HepG2 (cell line): ENCODE data around the gene PPP6R2. TPM values are rescaled to one million over a fixed set of nuclear protein-coding genes. Genes with fewer than 3 reads are reported as not detected.
"Not testable (repeated sequence)": the region's sequence is repeated elsewhere in the genome, so short reads cannot be mapped to it uniquely, and the experiment has no call there.

Experiments used
- ATAC-seq: fragments of 200-7000 bp; cut with Tn5 transposase; 3 replicates; pipeline ENCODE4 v1.9.1; 2020; ENCODE audit warnings: mild to moderate bottlenecking, moderate library complexity
- BruUV-seq: library from RNA; stranded (reverse); fragments of 400-500 nt; replicated peaks from 2 replicates; lab custom pipeline; 2021; lab: Mats Ljungman, UMichigan
- CTCF ChIA-PET: fragments of 300-600 bp; formaldehyde crosslinking; extraction: SDS; loops from one replicate; lab custom pipeline; 2021; ENCODE audit warnings: low total read pairs, inconsistent platforms, low intra/inter-chr PET ratio; lab: Yijun Ruan, JAX
- POLR2A ChIA-PET: fragments of 350-600 bp; sonication (Branson Sonifier 250); formaldehyde crosslinking; loops from one replicate; lab custom pipeline; 2020; ENCODE audit warnings: antibody characterized with exemption, inconsistent platforms; lab: Yijun Ruan, JAX
- DNase-seq: peaks from one replicate; pipeline ENCODE4 v3.0.0-alpha.2; 2015; ENCODE audit warnings: low spot score
- FAIRE-seq: peaks from 3 replicates; lab custom pipeline; 2011; peaks lifted over from hg19 to GRCh38; lab: Jason Lieb, UNC
- H2AFZ ChIP-seq: one replicate; pipeline ENCODE4 v1.6.1; 2011; ENCODE audit warnings: low read length, inconsistent platforms
- H3K27ac ChIP-seq: fragments of 300-600 bp; 3 replicates; pipeline ENCODE4 v1.8.0; 2011; ENCODE audit warnings: mixed run types, mild to moderate bottlenecking, mixed read lengths, low read length, inconsistent platforms; ENCODE audit not compliant: insufficient read depth; ENCODE audit errors: extremely low read length
- H3K27me3 ChIP-seq, 2 experiments: fragments of 200-600 bp in 1 of 2; 2 replicates in 1 of 2; 3 replicates in 1 of 2; pipeline versions ENCODE4 v1.6.0 to v1.8.0; 2011; ENCODE audit warnings: low read length in 2 of 2, mild to moderate bottlenecking in 2 of 2, moderate library complexity in 2 of 2, inconsistent platforms in 1 of 2; ENCODE audit not compliant: insufficient read depth in 2 of 2, control insufficient read depth in 1 of 2
- H3K36me3 ChIP-seq, 2 experiments: fragments of 200-600 bp in 1 of 2; replicated peaks in 1 of 2; 2 replicates in 1 of 2; 3 replicates in 1 of 2; pipeline versions ENCODE4 v1.5.1 to v1.8.0; 2011; ENCODE audit warnings: low read length in 2 of 2, inconsistent platforms in 1 of 2; ENCODE audit not compliant: insufficient read depth in 2 of 2, control insufficient read depth in 1 of 2
- H3K4me1 ChIP-seq: 2 replicates; pipeline ENCODE4 v1.5.1; 2012; ENCODE audit warnings: low read length, inconsistent platforms; ENCODE audit not compliant: insufficient read depth
- H3K4me2 ChIP-seq: 2 replicates; pipeline ENCODE4 v1.6.0; 2011; ENCODE audit warnings: low read depth, low read length, inconsistent platforms
- H3K4me3 ChIP-seq, 3 experiments: fragments of 200-600 bp in 1 of 3; sonication (generic), shearing (Covaris generic) in 1 of 3; replicated peaks in 1 of 3; 2 replicates each; pipeline ENCODE4 v1.5.1; 2011 to 2016; ENCODE audit warnings: low read length in 3 of 3, inconsistent platforms in 2 of 3, low read depth in 2 of 3, mild to moderate bottlenecking in 2 of 3, control low read depth in 1 of 3, mixed read lengths in 1 of 3; ENCODE audit not compliant: insufficient read depth in 1 of 3
- H3K79me2 ChIP-seq: one replicate; pipeline ENCODE4 v1.6.1; 2011; ENCODE audit warnings: low read length, inconsistent platforms; ENCODE audit not compliant: insufficient read depth
- H3K9ac ChIP-seq: 2 replicates; pipeline ENCODE4 v1.6.0; 2011; ENCODE audit warnings: mild to moderate bottlenecking, low read depth, low read length, inconsistent platforms; ENCODE audit not compliant: insufficient read depth
- H3K9me3 ChIP-seq: 2 replicates; pipeline ENCODE4 v1.5.1; 2012; ENCODE audit warnings: mild to moderate bottlenecking, low read length
- H4K20me1 ChIP-seq: 2 replicates; pipeline ENCODE4 v1.6.0; 2011; ENCODE audit warnings: inconsistent platforms, mild to moderate bottlenecking, low read length, moderate library complexity; ENCODE audit not compliant: insufficient read depth
- AGO2 ChIP-seq: fragments of 200-400 bp; formaldehyde crosslinking; optimal IDR thresholded peaks from 2 replicates; pipeline ENCODE3; 2017; ENCODE audit warnings: mild to moderate bottlenecking, low read depth, low read length, moderate library complexity
- CHD2 ChIP-seq: IDR thresholded peaks from 2 replicates; pipeline ENCODE4 v1.6.1; 2011; ENCODE audit warnings: low read depth, low read length, improper control_type of control experiment
- RBFOX2 ChIP-seq: fragments of 200-400 bp; formaldehyde crosslinking; IDR thresholded peaks from 2 replicates; pipeline ENCODE4 v1.6.1; 2017; ENCODE audit warnings: low read depth, mild to moderate bottlenecking, low read length
- ZNF138 ChIP-seq: sonication (generic); formaldehyde crosslinking; IDR thresholded peaks from 2 replicates; pipeline ENCODE4 v1.5.0; 2020; ENCODE audit warnings: mild to moderate bottlenecking, low read depth, missing genetic modification reagents
- ZNF687 ChIP-seq: sonication (generic); formaldehyde crosslinking; IDR thresholded peaks from 2 replicates; pipeline ENCODE4 v1.5.1; 2020; ENCODE audit warnings: mild to moderate bottlenecking, missing genetic modification reagents, moderate library complexity
- WGBS: methylation state at CpG from one replicate; pipeline ENCODE4 v1.1.6; 2017; ENCODE audit warnings: low lambda C conversion rate; 5-methylcytosine and 5-hydroxymethylcytosine counted together
- in situ Hi-C: cut with HindIII; loops from 2 replicates; pipeline ENCODE4 v1.10.0; 2017; ENCODE audit warnings: low pct_unique_long_range_greater_than_20kb; ENCODE audit not compliant: extremely low pct_ligation_motif_present
- intact Hi-C: fragments of 100-400 bp; cut with micrococcal nuclease; formaldehyde crosslinking; loops from one replicate; pipeline ENCODE4 v1.10.0; 2022; ENCODE audit not compliant: unreplicated experiment
- polyA plus RNA-seq, 8 experiments: library from polyadenylated mRNA; depleted of rRNA in 3 of 8; stranded (reverse) in 7 of 8; unstranded in 1 of 8; fragments of >200 nt; fragmentation: Illumina TruSeq in 4 of 8; extraction: Trizol in 4 of 8; gene quantifications; 2 replicates each; pipeline versions ENCODE4 v1.2.1 to v1.2.3, GENCODE V29; 2011 to 2016; ENCODE audit warnings: low read depth in 4 of 8, missing spikeins in 1 of 8, mixed read lengths in 1 of 8; ENCODE audit not compliant: insufficient read depth in 1 of 8
- total RNA-seq, 5 experiments: library from RNA; depleted of rRNA; stranded (reverse); fragments of >200 nt; fragmentation: Illumina TruSeq; extraction: Trizol; gene quantifications; 2 replicates each; pipeline ENCODE4 v1.2.3, GENCODE V29; 2016; ENCODE audit warnings: low read depth in 1 of 5

Gene PPP6R2
- total and polyA plus RNA-seq, 2 of the 13 experiments (the other 11 are each of a cell fraction or from before 2014, with no cell fraction given) = 55.0 to 102 TPM

DNA sequence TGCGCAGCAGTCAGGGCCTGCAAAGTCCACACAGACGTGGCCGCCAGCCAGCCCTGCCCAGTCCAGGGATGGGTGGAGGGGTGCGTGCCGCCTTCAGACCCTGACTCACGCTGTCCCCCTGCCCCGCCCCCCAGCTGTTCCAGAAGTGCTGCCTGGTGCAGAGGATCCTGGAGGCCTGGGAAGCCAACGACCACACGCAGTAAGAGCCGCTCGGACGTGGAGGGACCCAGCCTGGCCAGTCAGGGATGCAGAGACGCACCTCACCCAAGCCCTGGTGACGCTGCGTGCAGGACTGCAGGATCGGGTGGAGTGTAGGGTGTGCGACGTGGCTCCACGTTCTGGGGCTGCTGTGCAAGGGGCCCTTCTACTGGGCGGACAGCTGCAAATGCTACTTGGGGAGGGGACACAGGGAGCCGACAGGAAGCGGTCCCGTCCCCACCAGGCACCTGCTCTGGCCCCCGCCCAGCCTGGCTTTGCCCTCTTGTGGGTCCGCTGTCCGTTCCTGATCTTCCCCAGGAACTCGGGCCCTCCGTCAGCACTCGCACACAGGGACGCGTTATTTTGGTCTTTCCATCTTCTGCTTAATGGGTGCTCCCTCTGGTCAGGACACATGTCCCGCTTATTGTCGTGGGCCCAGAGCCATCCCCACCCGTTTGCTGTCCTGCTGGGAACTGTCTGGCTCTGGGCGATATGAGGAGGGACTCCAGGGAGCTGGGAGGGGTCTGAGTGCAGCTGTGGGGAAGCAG lies 89.2 kb downstream of the PPP6R2 start:
- POLR2A ChIA-PET = no interaction called here
- CTCF ChIA-PET = no interaction called here
- 96% methylated on average over 35 of the region's 35 CpGs for WGBS
- no peak overlapping the region for H3K4me3 ChIP-seq
- H3K9me3 ChIP-seq = no peaks in the 10 kb centered on the region
- intact Hi-C loops (no loop called here), in situ Hi-C loops (no loop called here)
- no peaks in the 10 kb centered on the region for H4K20me1 ChIP-seq
- ATAC-seq = peak; percentile 13; the same call in 2 of the 3 replicates
- no peaks in the 10 kb centered on the region for H3K27me3 ChIP-seq
- H2AFZ ChIP-seq = no peak overlapping the region
- H3K79me2 ChIP-seq = no peaks in the 10 kb centered on the region
- peaks cover 38 to 69% of the 10 kb centered on the region in 2 experiments for H3K36me3 ChIP-seq
- DNase-seq = no peak
- FAIRE-seq = no peak
- no peak overlapping the region for H3K9ac ChIP-seq
- TF ChIP-seq AGO2 = peak; percentile 76
- no peak for TF ChIP-seq ZNF138 (CRISPR knock-in tag)
- TF ChIP-seq CHD2 = no peak
- peak; percentile 46; the same call in 1 of the 2 replicates for TF ChIP-seq RBFOX2
- peak; percentile 26; the same call in 1 of the 2 replicates for TF ChIP-seq ZNF687
- no peak overlapping the region for H3K4me2 ChIP-seq
- no peaks in the 10 kb centered on the region for H3K4me1 ChIP-seq
- H3K27ac ChIP-seq = no peak overlapping the region
- BruUV-seq = no TSS peak

DNA sequence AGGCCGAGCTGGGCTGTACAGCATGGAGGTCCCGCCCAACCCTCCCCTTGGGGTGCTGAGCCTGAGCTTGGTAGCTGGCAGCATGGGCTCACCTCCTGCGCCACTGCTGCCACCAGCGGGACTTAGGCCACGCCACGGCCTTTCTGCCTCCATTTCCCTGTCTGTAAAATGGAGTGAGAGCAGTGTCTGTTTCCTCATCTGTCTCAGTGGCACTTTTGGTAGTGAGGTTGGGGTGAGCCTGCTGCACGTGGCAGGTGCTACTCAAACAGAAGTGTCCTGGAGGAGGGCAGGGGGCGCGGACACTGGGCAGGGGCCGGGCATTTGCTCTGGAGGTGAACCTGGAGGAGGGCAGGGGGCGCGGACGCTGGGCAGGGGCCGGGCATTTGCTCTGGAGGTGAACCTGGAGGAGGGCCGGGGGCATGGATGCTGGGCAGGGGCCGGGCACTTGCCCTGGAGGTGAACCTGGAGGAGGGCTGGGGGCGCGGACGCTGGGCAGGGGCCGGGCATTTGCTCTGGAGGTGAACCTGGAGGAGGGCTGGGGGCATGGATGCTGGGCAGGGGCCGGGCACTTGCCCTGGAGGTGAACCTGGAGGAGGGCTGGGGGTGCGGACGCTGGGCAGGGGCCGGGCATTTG lies 89.9 kb downstream of the PPP6R2 start:
- H4K20me1 ChIP-seq, H3K4me1 ChIP-seq, intact Hi-C loops, POLR2A ChIA-PET, in situ Hi-C loops, BruUV-seq, FAIRE-seq, CTCF ChIA-PET, H3K9me3 ChIP-seq, ATAC-seq, H3K4me2 ChIP-seq, H3K79me2 ChIP-seq, H3K27me3 ChIP-seq, DNase-seq, H3K4me3 ChIP-seq, H2AFZ ChIP-seq, H3K27ac ChIP-seq, H3K9ac ChIP-seq: not testable (repeated sequence)
- WGBS = 99% methylated on average over 11 of the region's 24 CpGs
- H3K36me3 ChIP-seq = peaks cover 44 to 71% of the 10 kb centered on the region in 2 experiments
